T follicular helper cell (primary cell): ENCODE data around the gene STAT1.
"Not testable (repeated sequence)": the region's sequence is repeated elsewhere in the genome, so short reads cannot be mapped to it uniquely, and the experiment has no call there.

ENCODE experiments used
- DNase-seq: peaks from one replicate; pipeline ENCODE4 v3.0.0-alpha.2; 2020; ENCODE audit warnings: low read depth

Gene STAT1

GRCh38 chr2:190981733-190982132 is 32.2 kb downstream of the STAT1 start:
- no peak for DNase-seq

DNA sequence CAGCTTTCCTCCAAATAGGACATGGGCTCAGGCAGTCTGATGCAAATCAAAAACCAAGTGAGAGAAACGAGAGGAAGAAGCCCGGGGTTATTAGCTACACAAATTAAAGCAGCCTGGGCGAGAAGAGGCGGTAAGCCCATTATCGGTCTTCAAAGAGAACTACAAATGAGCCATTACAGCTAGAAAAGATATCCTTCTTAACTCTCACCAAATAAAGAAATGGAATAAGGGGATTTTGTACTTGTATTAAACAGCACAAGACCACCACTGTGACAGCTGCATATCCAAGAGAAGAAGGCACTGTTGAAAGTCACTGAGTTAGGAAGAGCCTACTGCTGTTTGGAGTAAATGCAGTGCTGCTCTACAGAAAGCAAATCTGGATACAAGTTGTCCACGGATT is 32.6 kb downstream of the STAT1 start:
- no peak for DNase-seq

GRCh38 chr2:190980630-190981209 is 33.3 kb downstream of the STAT1 start:
- no peak for DNase-seq

- DNase-seq = no peak
These were observed 33.9 kb downstream of the STAT1 start for GRCh38 chr2:190979906-190980629.

DNA sequence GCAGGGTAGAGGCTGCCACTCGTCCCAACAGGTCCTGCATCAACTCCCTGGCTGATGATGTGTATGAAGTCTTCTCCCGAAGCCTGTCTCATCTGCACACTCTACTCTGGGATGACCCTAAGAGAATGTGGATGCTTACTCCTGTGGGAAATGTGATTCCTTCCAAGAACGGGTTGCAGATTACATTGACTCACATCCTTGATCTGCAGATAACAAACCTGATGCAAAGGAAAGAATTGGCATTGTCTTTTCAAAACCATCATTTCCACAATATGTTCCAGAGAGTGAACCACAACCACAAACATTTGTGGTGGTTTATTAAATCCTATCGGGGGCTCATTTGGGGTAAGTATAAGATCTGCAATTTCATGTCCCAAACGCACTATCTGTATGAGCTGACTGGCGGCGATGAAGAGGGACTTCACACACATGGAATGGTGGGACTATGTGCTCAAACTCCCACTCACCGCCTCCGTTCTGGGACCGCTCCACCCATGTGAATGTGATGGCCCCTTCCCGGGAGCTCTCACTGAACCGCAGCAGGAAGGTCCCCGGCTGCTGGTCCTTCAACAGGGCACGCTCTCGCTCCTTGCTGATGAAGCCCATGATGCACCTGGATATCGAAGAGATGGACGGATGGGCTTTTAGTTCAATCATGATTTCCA is 35.5 kb downstream of the STAT1 start:
- no peak for DNase-seq

GRCh38 chr2:190977505-190977904 is 36.5 kb downstream of the STAT1 start:
- DNase-seq = no peak

DNA sequence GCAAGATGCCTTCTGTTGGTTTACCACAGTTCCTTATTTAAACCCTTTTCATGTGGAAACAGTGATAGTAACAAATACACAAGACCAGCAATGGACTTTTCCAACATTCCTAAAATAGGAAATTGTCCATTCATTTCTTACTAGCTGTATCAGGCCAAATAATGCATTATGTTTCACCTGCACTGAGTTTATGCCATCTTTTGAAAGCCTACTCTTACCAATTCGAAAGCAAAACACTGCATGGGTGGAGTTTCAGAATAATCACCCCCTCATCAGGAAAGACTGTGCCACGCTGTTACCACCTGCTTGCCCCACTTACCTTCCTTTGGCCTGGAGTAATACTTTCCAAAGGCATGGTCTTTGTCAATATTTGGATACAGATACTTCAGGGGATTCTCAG is 37.5 kb downstream of the STAT1 start:
- DNase-seq = no peak

GRCh38 chr2:190974629-190975361 is 39.2 kb downstream of the STAT1 start:
- no peak for DNase-seq

DNA sequence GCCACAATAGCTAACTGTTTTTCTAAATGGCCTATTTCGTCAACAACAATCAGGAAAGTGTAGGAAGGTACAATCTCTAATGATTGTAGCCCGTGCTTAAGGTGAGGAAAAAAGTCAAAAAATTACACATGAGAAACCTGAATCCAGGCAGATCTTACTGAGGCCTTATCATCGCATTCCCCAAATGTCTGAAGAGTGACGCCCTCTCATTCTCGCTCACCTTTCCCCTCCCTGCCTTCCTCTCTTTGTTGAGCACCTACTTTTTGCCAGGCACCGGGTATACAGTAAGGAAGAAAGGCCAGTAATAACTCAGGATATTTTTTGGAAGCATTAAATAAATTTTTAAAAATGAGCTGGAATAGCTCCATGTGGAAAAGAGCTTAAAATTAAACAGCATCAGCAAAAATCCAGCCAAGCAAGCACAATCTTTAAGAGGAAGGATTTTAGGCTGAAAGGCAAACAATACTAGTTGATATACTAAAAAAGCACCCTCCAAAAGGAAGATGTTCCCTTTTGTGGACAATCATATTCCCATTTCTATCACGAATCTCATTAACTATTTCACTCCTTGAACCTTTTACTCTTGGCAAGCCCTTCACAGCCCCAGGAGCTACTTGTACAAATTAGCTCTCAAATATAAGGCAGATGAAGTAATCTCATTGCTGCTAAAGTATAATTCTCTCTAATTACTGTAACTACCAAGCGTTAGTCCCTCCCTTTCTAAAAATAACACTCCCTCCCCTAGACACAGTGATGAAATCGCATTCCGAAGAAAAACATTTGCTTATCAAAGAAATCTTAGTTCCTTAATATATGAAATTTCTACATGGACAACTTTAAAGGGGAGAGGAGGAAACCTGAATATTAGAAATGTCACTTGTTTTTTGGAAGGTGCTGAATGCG is 40.0 kb downstream of the STAT1 start:
- no peak for DNase-seq

- DNase-seq = no peak
These were observed 40.7 kb downstream of the STAT1 start for GRCh38 chr2:190973262-190973661.

DNA sequence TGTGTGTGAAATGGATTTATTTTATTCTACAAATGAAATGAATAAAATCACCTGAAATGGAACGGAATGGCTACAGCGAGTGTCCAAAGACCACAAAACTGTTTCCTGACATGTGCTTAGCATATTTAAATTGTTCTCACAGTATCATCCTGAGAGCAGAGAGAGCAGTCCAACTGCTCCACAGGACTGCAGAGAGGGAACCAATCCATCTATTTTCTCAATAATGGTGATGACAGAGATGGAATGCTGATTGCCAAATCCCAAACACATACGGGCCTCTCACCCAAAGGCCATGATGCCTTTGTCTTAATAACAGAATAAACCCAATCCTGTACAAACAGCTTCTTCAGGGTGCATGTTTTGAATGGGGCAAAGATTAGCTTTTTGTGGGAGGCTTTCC is 41.1 kb downstream of the STAT1 start:
- DNase-seq = no peak

DNA sequence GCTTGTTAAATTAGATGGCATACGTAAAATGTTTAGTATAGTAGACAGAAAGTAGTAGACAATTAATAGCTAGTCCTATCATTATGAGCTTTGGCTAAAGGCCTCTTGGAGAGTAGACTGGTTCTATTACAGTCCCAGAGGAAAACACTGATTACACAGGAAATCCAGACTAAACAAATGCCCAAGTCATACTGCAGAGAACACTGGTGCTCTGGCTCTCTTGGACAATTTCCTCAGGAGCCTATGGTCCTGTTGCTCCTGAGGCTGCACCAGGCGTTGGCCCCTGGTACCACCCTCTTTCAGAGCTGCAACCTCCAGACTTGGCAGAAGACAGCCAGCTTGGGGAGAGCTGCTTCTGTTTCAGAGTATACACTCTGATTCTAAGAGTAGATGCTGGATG is 41.8 kb downstream of the STAT1 start:
- DNase-seq = no peak

GRCh38 chr2:190970873-190971506 is 43.0 kb downstream of the STAT1 start:
- DNase-seq = no peak

DNA sequence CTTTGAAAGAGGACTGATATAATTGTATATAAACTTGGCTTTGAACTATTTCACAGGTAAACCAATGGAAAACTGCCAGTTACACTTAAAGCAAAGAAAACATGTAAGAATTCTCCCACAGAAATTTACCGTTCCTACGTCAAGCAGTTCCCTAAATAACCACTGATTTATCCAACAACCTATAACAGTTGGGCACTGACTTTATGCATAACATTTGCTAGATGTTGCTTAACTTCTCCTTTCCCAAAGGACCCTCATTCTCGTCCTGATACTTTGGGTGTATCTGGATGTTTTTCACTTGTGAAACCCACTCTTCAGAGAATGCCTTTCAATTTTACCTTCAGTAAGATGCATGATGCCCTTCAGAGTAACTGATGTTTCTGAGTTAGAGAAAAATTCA is 43.8 kb downstream of the STAT1 start:
- DNase-seq = no peak

DNA sequence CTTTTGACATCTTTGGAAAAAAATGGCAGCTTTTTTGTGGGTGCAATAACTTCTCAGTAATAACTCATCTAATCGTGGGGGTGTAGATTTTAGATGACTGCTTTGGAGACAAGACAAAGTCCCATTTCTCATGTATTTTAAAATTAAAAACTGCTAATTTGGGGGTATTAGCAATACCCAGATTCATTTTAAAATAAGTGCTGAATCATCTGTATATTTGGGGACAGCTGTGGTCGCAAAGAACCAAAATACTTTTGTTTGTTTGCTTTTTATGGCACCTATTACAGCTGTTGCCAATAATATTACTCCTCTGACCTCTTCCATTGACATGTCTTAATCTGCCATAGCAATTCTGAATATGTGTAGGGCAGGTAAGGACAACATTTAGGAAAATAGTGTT is 45.4 kb downstream of the STAT1 start:
- no peak for DNase-seq

DNA sequence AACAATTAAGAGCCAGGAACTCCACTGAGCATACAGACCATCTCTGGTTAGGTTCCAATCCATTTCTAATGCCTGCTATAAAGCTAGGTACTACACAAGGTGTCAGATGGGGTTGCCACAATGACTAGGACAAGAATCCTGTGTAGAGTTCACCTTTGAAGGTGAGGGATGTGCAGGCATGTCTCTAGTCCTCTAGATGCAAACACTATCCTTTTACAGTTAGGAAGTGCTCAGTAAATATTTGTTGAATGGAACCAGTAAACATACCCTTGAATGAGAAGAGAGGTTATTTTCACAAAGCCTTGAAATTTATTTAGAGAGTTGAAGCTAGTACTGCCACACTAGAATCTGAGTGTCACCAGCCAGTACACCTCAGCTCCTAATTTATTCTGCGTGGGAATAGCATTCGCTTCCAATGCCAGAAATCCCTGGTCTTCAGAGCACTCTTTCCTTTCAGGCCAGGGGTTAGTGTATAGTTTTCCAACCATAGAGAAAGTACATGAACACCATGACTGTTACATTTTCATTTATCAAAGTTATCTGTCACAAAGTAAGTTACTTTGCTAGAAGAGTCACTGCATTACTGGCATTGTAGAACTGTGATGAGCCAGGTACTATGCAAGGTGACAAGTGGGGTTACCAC is 48.3 kb downstream of the STAT1 start:
- no peak for DNase-seq

DNA sequence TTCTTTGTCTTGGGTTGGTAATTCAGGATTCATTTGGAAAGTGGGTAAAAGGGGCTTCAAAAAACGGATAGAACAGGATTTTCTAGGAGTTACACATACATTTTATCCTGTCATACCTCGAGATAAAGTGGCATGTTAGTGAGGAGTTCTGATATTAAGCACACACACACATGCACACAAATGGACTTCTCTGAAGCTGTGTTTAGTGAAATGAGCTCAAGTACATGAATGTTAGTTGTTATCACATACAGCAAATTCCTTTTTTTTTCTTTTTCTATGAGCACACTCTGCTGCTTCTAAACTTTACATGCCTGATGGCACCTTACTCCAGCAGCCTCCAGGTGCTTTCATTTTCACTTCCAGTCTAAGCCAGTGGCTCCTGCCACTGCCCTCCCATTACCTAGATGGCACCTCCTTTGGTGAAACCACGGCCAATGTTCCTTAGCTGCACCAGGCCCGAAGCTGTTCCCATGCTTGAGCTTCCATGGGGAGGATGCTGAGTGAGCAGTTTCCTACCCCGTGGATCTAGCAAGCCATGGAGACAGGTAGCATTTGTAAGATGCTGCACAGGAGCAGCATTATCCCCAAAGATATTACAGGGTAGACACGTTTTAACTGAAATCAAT is 49.7 kb downstream of the STAT1 start:
- no peak for DNase-seq

DNA sequence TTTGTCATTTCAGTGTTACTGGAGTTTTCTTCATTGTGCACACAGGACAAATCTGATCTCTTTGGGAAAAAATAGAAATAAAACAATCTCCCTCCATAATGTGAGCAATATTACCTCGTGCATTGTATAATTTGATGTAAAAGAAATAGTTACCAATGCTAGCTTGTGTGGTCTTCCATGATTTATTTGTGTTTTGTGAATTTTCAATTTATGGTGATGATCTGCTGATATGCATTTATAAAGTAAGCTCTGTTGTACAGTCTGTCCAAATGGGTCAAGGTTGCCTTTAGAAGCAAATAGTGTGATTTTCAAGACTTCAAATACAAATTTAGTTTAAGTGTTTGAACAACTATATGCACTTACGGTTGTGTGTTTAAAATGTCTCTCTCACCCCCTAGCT is 50.9 kb downstream of the STAT1 start:
- no peak for DNase-seq

DNA sequence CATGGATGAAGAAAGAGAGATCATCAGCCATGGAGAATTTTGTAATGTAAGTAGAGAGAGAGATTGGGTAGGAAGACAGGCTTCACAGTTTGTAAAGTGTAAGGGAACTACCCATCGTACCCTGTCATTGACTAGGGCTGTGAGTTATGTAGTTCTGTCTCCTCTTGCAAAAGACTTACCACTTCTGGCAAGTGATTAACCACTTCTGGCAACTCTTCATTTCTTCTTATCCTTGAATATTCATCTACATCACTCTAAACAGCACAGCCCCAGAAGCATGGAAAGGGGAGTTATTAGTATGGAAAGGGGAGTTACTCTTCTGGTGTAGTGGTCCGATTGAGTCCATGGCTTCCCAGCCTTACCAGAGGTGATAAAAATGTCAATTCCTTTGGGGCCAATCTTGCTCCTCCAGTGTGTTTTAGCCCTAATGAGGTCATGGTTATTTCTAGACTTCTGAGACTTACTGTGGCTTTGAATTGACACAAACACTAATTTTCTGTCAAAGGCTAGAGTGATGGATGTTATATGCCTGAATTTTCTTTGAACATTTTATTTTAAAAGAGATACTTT is 52.0 kb downstream of the STAT1 start:
- no peak for DNase-seq

- not testable (repeated sequence) for DNase-seq
These were observed 52.9 kb downstream of the STAT1 start for GRCh38 chr2:190961117-190961516.
